WTC11 (cell line): ENCODE measurements around the gene KIRREL3. TPM values are rescaled to one million over a fixed set of nuclear protein-coding genes. Genes with fewer than 3 reads are reported as not detected.

ENCODE experiments used
- ATAC-seq: fragments of 200-7000 bp; cut with Tn5 transposase; 2 replicates; pipeline ENCODE4 v1.10.0; 2021; ENCODE audit warnings: mild to moderate bottlenecking, moderate library complexity
- CTCF ChIA-PET: fragments of 300-600 bp; sonication (Branson Sonifier 250); formaldehyde crosslinking; loops from one replicate; lab custom pipeline; 2021; ENCODE audit warnings: antibody characterized with exemption; lab: Charles Lee
- POLR2A ChIA-PET: fragments of 350-600 bp; sonication (Branson Sonifier 250); formaldehyde crosslinking; loops from one replicate; lab custom pipeline; 2021; ENCODE audit warnings: antibody characterized with exemption; lab: Charles Lee
- DNase-seq: peaks from one replicate; pipeline ENCODE4 v3.0.0; 2021; ENCODE audit warnings: low spot score
- H3K27ac Mint-ChIP-seq: 2 replicates; pipeline ENCODE4 v1.8.0; 2021; ENCODE audit warnings: mixed read lengths
- H3K27me3 Mint-ChIP-seq: 2 replicates; pipeline ENCODE4 v1.8.0; 2021; ENCODE audit warnings: low read depth, mild to moderate bottlenecking, moderate library complexity, mixed read lengths
- H3K36me3 Mint-ChIP-seq: 2 replicates; pipeline ENCODE4 v1.8.0; 2021; ENCODE audit warnings: mixed read lengths
- H3K4me1 Mint-ChIP-seq: 2 replicates; pipeline ENCODE4 v1.8.0; 2022; ENCODE audit warnings: mixed read lengths
- H3K4me3 Mint-ChIP-seq: 2 replicates; pipeline ENCODE4 v1.8.0; 2021; ENCODE audit warnings: mild to moderate bottlenecking, moderate library complexity, mixed read lengths
- H3K9me3 Mint-ChIP-seq: 2 replicates; pipeline ENCODE4 v1.8.0; 2021; ENCODE audit warnings: mixed read lengths
- ESRRA ChIP-seq: sonication (generic); formaldehyde crosslinking; IDR thresholded peaks from 2 replicates; pipeline ENCODE4 v1.8.1; 2022; ENCODE audit warnings: mild to moderate bottlenecking, missing genetic modification reagents, borderline replicate concordance
- FOXJ3 ChIP-seq: sonication (generic); formaldehyde crosslinking; IDR thresholded peaks from 2 replicates; pipeline ENCODE4 v1.9.0; 2021; ENCODE audit warnings: missing genetic modification reagents, mild to moderate bottlenecking, borderline replicate concordance
- GRHL2 ChIP-seq: fragments of 250-450 bp; sonication (Bioruptor Pico); IDR thresholded peaks from 2 replicates; pipeline ENCODE4 v1.8.0; 2022; ENCODE audit warnings: mild to moderate bottlenecking, moderate library complexity; ENCODE audit not compliant: insufficient replicate concordance, severe bottlenecking
- GTF2I ChIP-seq: fragments of 250-450 bp; sonication (Bioruptor Pico); conservative IDR thresholded peaks from 2 replicates; pipeline ENCODE4 v1.4.0; 2021; ENCODE audit warnings: mild to moderate bottlenecking
- IRF2 ChIP-seq: sonication (generic); formaldehyde crosslinking; IDR thresholded peaks from 2 replicates; pipeline ENCODE4 v1.8.0; 2022; ENCODE audit warnings: low read depth, missing genetic modification reagents, borderline replicate concordance
- MXD4 ChIP-seq: fragments of 250-450 bp; sonication (Bioruptor Pico); IDR thresholded peaks from 2 replicates; pipeline ENCODE4 v1.8.0; 2021; ENCODE audit warnings: mild to moderate bottlenecking, moderate library complexity, borderline replicate concordance
- PRDM15 ChIP-seq: sonication (generic); formaldehyde crosslinking; IDR thresholded peaks from 2 replicates; pipeline ENCODE4 v1.8.0; 2022; ENCODE audit warnings: missing genetic modification reagents
- RELA ChIP-seq: sonication (generic); formaldehyde crosslinking; IDR thresholded peaks from 2 replicates; pipeline ENCODE4 v1.8.1; 2022; ENCODE audit warnings: missing genetic modification reagents, mild to moderate bottlenecking, borderline replicate concordance
- RORB ChIP-seq: fragments of 250-450 bp; sonication (Bioruptor Pico); IDR thresholded peaks from 2 replicates; pipeline ENCODE4 v1.9.0; 2021; ENCODE audit warnings: mild to moderate bottlenecking
- TEAD4 ChIP-seq: sonication (generic); formaldehyde crosslinking; IDR thresholded peaks from 2 replicates; pipeline ENCODE4 v1.8.0; 2022; ENCODE audit warnings: mild to moderate bottlenecking, missing genetic modification reagents
- USF2 ChIP-seq: sonication (generic); formaldehyde crosslinking; IDR thresholded peaks from 2 replicates; pipeline ENCODE4 v1.8.1; 2023; ENCODE audit warnings: mild to moderate bottlenecking, missing genetic modification reagents, moderate library complexity
- ZNF121 ChIP-seq: sonication (generic); formaldehyde crosslinking; IDR thresholded peaks from 2 replicates; pipeline ENCODE4 v1.8.0; 2023; ENCODE audit warnings: missing genetic modification reagents
- ZNF263 ChIP-seq: sonication (generic); formaldehyde crosslinking; IDR thresholded peaks from 2 replicates; pipeline ENCODE4 v1.8.1; 2022; ENCODE audit warnings: low read depth, mild to moderate bottlenecking, moderate library complexity, missing genetic modification reagents
- total RNA-seq: library from RNA; stranded (reverse); gene quantifications from 3 replicates; pipeline ENCODE4 v1.2.3, GENCODE V29; 2021
- TF ChIP-seq, protein P1 (sequence below): sonication (generic); formaldehyde crosslinking; IDR thresholded peaks from 2 replicates; pipeline ENCODE4 v1.8.1; 2022; ENCODE audit warnings: mild to moderate bottlenecking, missing genetic modification reagents, moderate library complexity, borderline replicate concordance
- TF ChIP-seq, protein P2 (sequence below): sonication (generic); formaldehyde crosslinking; IDR thresholded peaks from 2 replicates; pipeline ENCODE4 v1.8.0; 2022; ENCODE audit warnings: mild to moderate bottlenecking, missing genetic modification reagents

KIRREL3 gene
- total RNA-seq, 1 experiment from 2014 or later: 0.59 TPM

DNA sequence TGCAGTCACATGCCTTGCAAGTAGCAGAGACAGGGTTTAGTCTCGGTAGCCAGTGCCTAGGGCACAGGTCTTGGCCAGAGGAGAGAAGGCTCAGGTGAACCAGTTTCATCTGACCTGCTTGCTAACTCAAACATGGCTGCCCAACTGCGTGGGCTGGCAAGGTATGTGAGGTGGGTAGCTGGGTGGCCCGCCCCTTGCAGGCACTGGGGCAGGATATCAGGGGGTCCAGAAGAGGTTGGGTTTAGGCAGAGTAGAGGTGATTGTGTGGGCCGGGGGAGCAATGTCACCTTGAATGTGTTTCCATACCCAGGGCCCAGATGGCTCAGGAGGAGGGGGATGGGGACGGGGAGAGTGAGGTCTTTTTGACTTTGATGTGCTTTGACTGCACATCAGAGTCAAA is 607.4 kb downstream of the KIRREL3 start (continued):
- TF ChIP-seq PRDM15 (CRISPR knock-in tag) (no peak), TEAD4 (CRISPR knock-in tag) (no peak), ZNF121 (no peak), MXD4 (no peak), GTF2I (CRISPR knock-in tag) (no peak), RORB (no peak)

- POLR2A ChIA-PET: no interaction called here
- Mint-ChIP-seq H3K4me1 (peaks cover 14% of the 10 kb centered on the region), H3K27ac (0 out of 2 replicates have a peak overlapping the region, but pooled peaks have one; percentile 82)
- no peak for DNase-seq
- no peak for ATAC-seq
- no peak for TF ChIP-seq ESRRA
- no peak for TF ChIP-seq FOXJ3
- TF ChIP-seq GRHL2: no peak
- TF ChIP-seq IRF2 (CRISPR knock-in tag): no peak
- TF ChIP-seq RELA (CRISPR knock-in tag): no peak
- TF ChIP-seq, protein P1, sequence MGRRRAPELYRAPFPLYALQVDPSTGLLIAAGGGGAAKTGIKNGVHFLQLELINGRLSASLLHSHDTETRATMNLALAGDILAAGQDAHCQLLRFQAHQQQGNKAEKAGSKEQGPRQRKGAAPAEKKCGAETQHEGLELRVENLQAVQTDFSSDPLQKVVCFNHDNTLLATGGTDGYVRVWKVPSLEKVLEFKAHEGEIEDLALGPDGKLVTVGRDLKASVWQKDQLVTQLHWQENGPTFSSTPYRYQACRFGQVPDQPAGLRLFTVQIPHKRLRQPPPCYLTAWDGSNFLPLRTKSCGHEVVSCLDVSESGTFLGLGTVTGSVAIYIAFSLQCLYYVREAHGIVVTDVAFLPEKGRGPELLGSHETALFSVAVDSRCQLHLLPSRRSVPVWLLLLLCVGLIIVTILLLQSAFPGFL (CRISPR knock-in tag): no peak
- TF ChIP-seq, all 79 proteins: peak for 0
- Mint-ChIP-seq H3K27me3 (no peaks in the 10 kb centered on the region), H3K9me3 (no peaks in the 10 kb centered on the region), H3K36me3 (no peaks in the 10 kb centered on the region), H3K4me3 (no peak overlapping the region)
- CTCF ChIA-PET: interaction anchor here (0.9 to 1.3 kb wide), 4 partner anchors 9 to 82 kb away, joined by 3 to 5 read pairs (median 4); no protein-coding TSS in a partner anchor
These were observed 607.9 kb downstream of the KIRREL3 start for GRCh38 chr11:126392633-126393013.

- peak; percentile 91 for ATAC-seq
- POLR2A ChIA-PET: no interaction called here
- no peak overlapping the region; the same call in 1 of the 2 replicates for H3K27ac Mint-ChIP-seq
These were observed 608.5 kb downstream of the KIRREL3 start for GRCh38 chr11:126391970-126392632.

More at GRCh38 chr11:126391970-126392632, 608.5 kb downstream of the KIRREL3 start:
- Mint-ChIP-seq H3K9me3 (no peaks in the 10 kb centered on the region), H3K36me3 (no peaks in the 10 kb centered on the region), H3K27me3 (no peaks in the 10 kb centered on the region), H3K4me3 (no peak overlapping the region), H3K4me1 (peaks cover 16% of the 10 kb centered on the region)
- TF ChIP-seq, protein P2, sequence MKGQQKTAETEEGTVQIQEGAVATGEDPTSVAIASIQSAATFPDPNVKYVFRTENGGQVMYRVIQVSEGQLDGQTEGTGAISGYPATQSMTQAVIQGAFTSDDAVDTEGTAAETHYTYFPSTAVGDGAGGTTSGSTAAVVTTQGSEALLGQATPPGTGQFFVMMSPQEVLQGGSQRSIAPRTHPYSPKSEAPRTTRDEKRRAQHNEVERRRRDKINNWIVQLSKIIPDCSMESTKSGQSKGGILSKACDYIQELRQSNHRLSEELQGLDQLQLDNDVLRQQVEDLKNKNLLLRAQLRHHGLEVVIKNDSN: peak; percentile 73
- no peak for TF ChIP-seq ZNF263
- TF ChIP-seq USF2 (CRISPR knock-in tag): peak; percentile 82
- CTCF ChIA-PET: interaction anchor here (0.6 to 1.3 kb wide), 5 partner anchors 9 to 155 kb away, joined by 3 to 5 read pairs (median 4); no protein-coding TSS in a partner anchor
- peak; percentile 40 for DNase-seq
